IMR-90 (cell line): ENCODE results near the gene GPR15LG. TPM values are rescaled to one million over a fixed set of nuclear protein-coding genes. Genes with fewer than 3 reads are reported as not detected.
A peak's percentile ranks its signal among the peaks of the same experiment; 100 is the strongest.

Source experiments
- ATAC-seq: fragments of 200-7000 bp; cut with Tn5 transposase; 2 replicates; pipeline ENCODE4 v1.9.1; 2020; ENCODE audit warnings: low read depth, mild to moderate bottlenecking, moderate library complexity
- Bru-seq: library from RNA; stranded (reverse); fragments of 400-500 nt; gene quantifications from one replicate; lab custom pipeline; 2021; lab: Mats Ljungman, UMichigan
- BruChase-seq, 2 experiments: library from RNA; stranded (reverse); fragments of 400-500 nt; gene quantifications; one replicate each; lab custom pipeline; 2021; lab: Mats Ljungman, UMichigan
- BruUV-seq: library from RNA; stranded (reverse); fragments of 400-500 nt; replicated peaks from 2 replicates; lab custom pipeline; 2021; lab: Mats Ljungman, UMichigan
- CTCF ChIA-PET: fragments of 300-600 bp; formaldehyde crosslinking; extraction: SDS; loops from one replicate; lab custom pipeline; 2021; ENCODE audit warnings: antibody characterized with exemption; lab: Yijun Ruan, JAX
- POLR2A ChIA-PET: fragments of 300-600 bp; sonication (Branson Sonifier 250); formaldehyde crosslinking; loops from one replicate; lab custom pipeline; 2022; ENCODE audit warnings: antibody characterized with exemption; ENCODE audit not compliant: unreplicated experiment; lab: Charles Lee
- DNase-seq: peaks from one replicate; pipeline ENCODE4 v3.0.0; 2013
- H2AFZ ChIP-seq: replicated peaks from 2 replicates; pipeline ENCODE3; 2013; ENCODE audit warnings: low read length, mild to moderate bottlenecking; ENCODE audit not compliant: poor library complexity
- H2AK5ac ChIP-seq: 2 replicates; pipeline ENCODE4 v1.6.1; 2013; ENCODE audit warnings: low read depth, low read length, inconsistent platforms
- H2AK9ac ChIP-seq: replicated peaks from 2 replicates; pipeline ENCODE3; 2013; ENCODE audit warnings: mild to moderate bottlenecking, low read depth, low read length, moderate library complexity; ENCODE audit not compliant: poor library complexity
- H2BK120ac ChIP-seq: 2 replicates; pipeline ENCODE4 v1.6.1; 2013; ENCODE audit warnings: low read depth, low read length, inconsistent platforms
- H2BK15ac ChIP-seq: 3 replicates; pipeline ENCODE4 v1.6.1; 2013; ENCODE audit warnings: low read depth, low read length, inconsistent platforms
- H2BK20ac ChIP-seq: 2 replicates; pipeline ENCODE4 v1.6.1; 2013; ENCODE audit warnings: low read depth, mild to moderate bottlenecking, inconsistent platforms, low read length, moderate library complexity
- H2BK5ac ChIP-seq: 2 replicates; pipeline ENCODE4 v1.6.1; 2013; ENCODE audit warnings: mild to moderate bottlenecking, low read depth, low read length, inconsistent platforms; ENCODE audit not compliant: poor library complexity, severe bottlenecking
- H3K14ac ChIP-seq: replicated peaks from 2 replicates; pipeline ENCODE4 v1.6.1; 2013; ENCODE audit warnings: low read depth, low read length, inconsistent platforms
- H3K18ac ChIP-seq: 2 replicates; pipeline ENCODE4 v1.6.1; 2013; ENCODE audit warnings: low read depth, low read length, control low read depth
- H3K23ac ChIP-seq: 2 replicates; pipeline ENCODE4 v1.6.1; 2013; ENCODE audit warnings: low read depth, low read length, inconsistent platforms
- H3K27ac ChIP-seq: 2 replicates; pipeline ENCODE4 v1.5.1; 2013; ENCODE audit warnings: mild to moderate bottlenecking, control low read depth, low read length; ENCODE audit not compliant: insufficient read depth
- H3K27me3 ChIP-seq: 2 replicates; pipeline ENCODE4 v1.6.1; 2013; ENCODE audit warnings: low read length; ENCODE audit not compliant: control insufficient read depth, insufficient read depth
- H3K36me3 ChIP-seq: 2 replicates; pipeline ENCODE4 v1.6.1; 2013; ENCODE audit warnings: low read length, mixed read lengths; ENCODE audit not compliant: control insufficient read depth, insufficient read depth
- H3K4ac ChIP-seq: 2 replicates; pipeline ENCODE4 v1.6.1; 2013; ENCODE audit warnings: low read depth, low read length, inconsistent platforms
- H3K4me1 ChIP-seq: 2 replicates; pipeline ENCODE4 v1.6.1; 2013; ENCODE audit warnings: low read length, mixed read lengths; ENCODE audit not compliant: control insufficient read depth, insufficient read depth
- H3K4me2 ChIP-seq: 2 replicates; pipeline ENCODE4 v1.6.1; 2013; ENCODE audit warnings: low read depth, mild to moderate bottlenecking, control low read depth, low read length, moderate library complexity
- H3K4me3 ChIP-seq: 2 replicates; pipeline ENCODE4 v1.5.1; 2013; ENCODE audit warnings: low read depth, mild to moderate bottlenecking, control low read depth, low read length, moderate library complexity; ENCODE audit not compliant: insufficient read depth
- H3K56ac ChIP-seq: 2 replicates; pipeline ENCODE4 v1.6.1; 2013; ENCODE audit warnings: low read length, inconsistent platforms; ENCODE audit not compliant: insufficient read depth; ENCODE audit errors: extremely low read depth
- H3K79me1 ChIP-seq, 2 experiments: 2 replicates each; pipeline ENCODE4 v1.6.1; 2013; ENCODE audit warnings: low read length in 2 of 2, inconsistent platforms in 1 of 2, low read depth in 1 of 2
- H3K9ac ChIP-seq: 2 replicates; pipeline ENCODE4 v1.6.1; 2013; ENCODE audit warnings: low read depth, low read length, control low read depth
- H3K9me1 ChIP-seq: 2 replicates; pipeline ENCODE4 v1.6.1; 2013; ENCODE audit warnings: low read length, inconsistent platforms; ENCODE audit not compliant: insufficient read depth
- H3K9me3 ChIP-seq: 2 replicates; pipeline ENCODE4 v1.6.1; 2013; ENCODE audit warnings: low read length; ENCODE audit not compliant: control insufficient read depth, insufficient read depth
- H4K20me1 ChIP-seq: 2 replicates; pipeline ENCODE4 v1.6.1; 2013; ENCODE audit warnings: low read length, inconsistent platforms; ENCODE audit not compliant: insufficient read depth
- H4K5ac ChIP-seq: 2 replicates; pipeline ENCODE4 v1.6.1; 2013; ENCODE audit warnings: mild to moderate bottlenecking, low read depth, low read length, control low read depth
- H4K8ac ChIP-seq, 2 experiments: 2 replicates each; pipeline ENCODE4 v1.6.1; 2013; ENCODE audit warnings: low read depth in 2 of 2, low read length in 2 of 2, control low read depth in 1 of 2, inconsistent platforms in 1 of 2
- H4K91ac ChIP-seq: 2 replicates; pipeline ENCODE4 v1.6.1; 2013; ENCODE audit warnings: low read depth, low read length, inconsistent platforms; ENCODE audit not compliant: insufficient read depth
- BHLHE40 ChIP-seq: fragments of 150-350 bp; IDR thresholded peaks from 2 replicates; pipeline ENCODE4 v1.6.1; 2016; ENCODE audit warnings: mild to moderate bottlenecking, low read depth, low read length
- CEBPB ChIP-seq: IDR thresholded peaks from 2 replicates; pipeline ENCODE4 v1.6.1; 2012; ENCODE audit warnings: low read depth, low read length, improper control_type of control experiment
- CHD1 ChIP-seq: IDR thresholded peaks from 2 replicates; pipeline ENCODE4 v1.6.1; 2012; ENCODE audit warnings: low read depth, low read length, improper control_type of control experiment
- CTCF ChIP-seq: conservative IDR thresholded peaks from 2 replicates; pipeline ENCODE4 v1.5.1; 2012; ENCODE audit warnings: mild to moderate bottlenecking, low read depth, low read length, improper control_type of control experiment
- FOS ChIP-seq: fragments of 150-350 bp; IDR thresholded peaks from 2 replicates; pipeline ENCODE4 v1.6.1; 2016; ENCODE audit warnings: low read depth, low read length
- MAZ ChIP-seq: IDR thresholded peaks from 2 replicates; pipeline ENCODE4 v1.6.1; 2012; ENCODE audit warnings: low read depth, mild to moderate bottlenecking, low read length, improper control_type of control experiment, moderate library complexity, borderline replicate concordance
- NFE2L2 ChIP-seq: fragments of 150-350 bp; IDR thresholded peaks from 2 replicates; pipeline ENCODE4 v1.6.1; 2016; ENCODE audit warnings: low read depth, mild to moderate bottlenecking, low read length
- POLR2A ChIP-seq: IDR thresholded peaks from 2 replicates; pipeline ENCODE4 v1.6.1; 2012; ENCODE audit warnings: mild to moderate bottlenecking, low read depth, low read length
- RAD21 ChIP-seq: IDR thresholded peaks from 2 replicates; pipeline ENCODE4 v1.6.1; 2012; ENCODE audit warnings: low read length, improper control_type of control experiment
- RCOR1 ChIP-seq: IDR thresholded peaks from 2 replicates; pipeline ENCODE4 v1.6.1; 2012; ENCODE audit warnings: mild to moderate bottlenecking, low read length, improper control_type of control experiment; ENCODE audit not compliant: insufficient replicate concordance
- RFX5 ChIP-seq: IDR thresholded peaks from 2 replicates; pipeline ENCODE4 v1.8.0; 2012; ENCODE audit warnings: low read depth, mild to moderate bottlenecking, low read length, moderate library complexity
- SMC3 ChIP-seq: fragments of 150-350 bp; IDR thresholded peaks from 2 replicates; pipeline ENCODE4 v1.6.1; 2016; ENCODE audit warnings: low read depth, mild to moderate bottlenecking, antibody characterized with exemption, low read length, moderate library complexity
- WGBS, 2 experiments: methylation state at CpG; one replicate each; pipeline versions ENCODE4 v1.1.5 to v1.1.7; 2013; ENCODE audit warnings: missing lambda C conversion rate in 2 of 2; ENCODE audit not compliant: insufficient read length in 1 of 2; ENCODE audit errors: extremely low coverage in 2 of 2; 5-methylcytosine and 5-hydroxymethylcytosine counted together
- dilution Hi-C: fragments of 300-500 bp; cut with HindIII; formaldehyde crosslinking; loops from one replicate; pipeline ENCODE4 v1.14.3; 2018; ENCODE audit warnings: low sequenced_read_pairs; ENCODE audit not compliant: unreplicated experiment
- in situ Hi-C: fragments of 300-500 bp; cut with MboI; formaldehyde crosslinking; loops from 3 replicates; pipeline ENCODE4 v1.14.3; 2019; ENCODE audit warnings: low sequenced_read_pairs, inconsistent platforms, mixed read lengths
- intact Hi-C: fragments of 100-400 bp; cut with micrococcal nuclease; formaldehyde crosslinking; loops from 2 replicates; pipeline ENCODE4 v1.10.0; 2022
- long read RNA-seq: library from polyadenylated mRNA; unstranded; transcript quantifications from one replicate; pipeline ENCODE4 v2.0.0, GENCODE V29; 2021; ENCODE audit not compliant: unreplicated experiment
- polyA plus RNA-seq, 3 experiments: library from polyadenylated mRNA; depleted of rRNA; stranded (reverse); fragments of >200 nt; gene quantifications; 2 replicates each; pipeline ENCODE4 v1.2.3, GENCODE V29; 2012; ENCODE audit warnings: low replicate concordance in 1 of 3
- total RNA-seq: library from RNA; depleted of rRNA; stranded (reverse); fragments of >200 nt; gene quantifications from 2 replicates; pipeline ENCODE4 v1.2.3, GENCODE V29; 2012; rRNA removed
- TF ChIP-seq, protein P1 (sequence below): fragments of 150-350 bp; IDR thresholded peaks from 2 replicates; pipeline ENCODE4 v1.6.1; 2017; ENCODE audit warnings: mild to moderate bottlenecking, antibody characterized with exemption, low read length, low read depth
- TF ChIP-seq, protein P2 (sequence below): fragments of 150-350 bp; IDR thresholded peaks from 2 replicates; pipeline ENCODE4 v1.6.1; 2016; ENCODE audit warnings: low read depth, mild to moderate bottlenecking, low read length, moderate library complexity, borderline replicate concordance

The GPR15LG gene
- total RNA-seq (not detected in 2 replicates), polyA plus RNA-seq (2012; rRNA removed) (not detected in 2 replicates), Bru-seq, nascent RNA (not detected), BruChase-seq, experiment 1, labeled RNA remaining after a 6-hour chase (percentile 7 among the genes with signal in this experiment), BruChase-seq, experiment 2, labeled RNA remaining after a 2-hour chase (not detected)
- not detected in 2 replicates for polyA plus RNA-seq (2012; cell fraction: cytosol; rRNA removed)
- not detected in 2 replicates for polyA plus RNA-seq (2012; cell fraction: nucleus; rRNA removed; ENCODE audit: low replicate concordance)
- long read RNA-seq: 0 reads

DNA sequence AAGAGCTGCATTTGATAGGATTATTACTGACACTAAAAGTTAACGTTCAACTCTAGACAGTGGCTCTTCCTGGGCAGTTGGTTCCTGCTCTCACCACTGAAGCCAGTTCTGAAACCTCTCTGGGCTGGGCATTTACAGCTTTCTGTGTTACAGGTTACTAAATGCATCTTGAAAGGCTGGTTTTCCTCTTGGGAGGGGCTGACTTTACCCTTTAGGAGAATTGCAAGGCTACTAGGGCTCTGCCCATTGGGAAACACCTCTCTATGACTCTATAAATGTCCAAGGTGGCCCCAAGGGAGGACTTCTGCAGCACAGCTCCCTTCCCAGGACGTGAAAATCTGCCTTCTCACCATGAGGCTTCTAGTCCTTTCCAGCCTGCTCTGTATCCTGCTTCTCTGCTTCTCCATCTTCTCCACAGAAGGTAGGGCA is at the start of gene GPR15LG:
TSS of gene GPR15LG (plus strand) at position 301 of the 429 bp plus-strand sequence. CDS start at position 352, 51 bp downstream.
- WGBS, 2 experiments: no CpG with 5 or more reads among the region's 2 CpGs
- POLR2A ChIA-PET: no interaction called here
- H3K36me3 ChIP-seq: no peaks in the 10 kb centered on the region
- no peak within 1 kb of the TSS for H4K8ac ChIP-seq
- no peak within 1 kb of the TSS for H2AK9ac ChIP-seq
- no peak within 1 kb of the TSS for H3K56ac ChIP-seq
- no peak within 1 kb of the TSS for H2BK5ac ChIP-seq
- H3K4ac ChIP-seq: no peak within 1 kb of the TSS
- H3K23ac ChIP-seq: no peak within 1 kb of the TSS
- no peak within 1 kb of the TSS for H2BK120ac ChIP-seq
- H2AFZ ChIP-seq: no peak within 1 kb of the TSS
- H3K18ac ChIP-seq: no peak within 1 kb of the TSS
- CTCF ChIA-PET: interaction anchor here (0.6 kb wide), 1 partner anchor 25 kb away, joined by 5 read pairs; no protein-coding TSS in a partner anchor
- intact Hi-C loops: no loop called here
- no peak within 1 kb of the TSS for H4K5ac ChIP-seq
- H3K27ac ChIP-seq: no peak within 1 kb of the TSS
- TF ChIP-seq BHLHE40: no peak
- TF ChIP-seq, protein P1, sequence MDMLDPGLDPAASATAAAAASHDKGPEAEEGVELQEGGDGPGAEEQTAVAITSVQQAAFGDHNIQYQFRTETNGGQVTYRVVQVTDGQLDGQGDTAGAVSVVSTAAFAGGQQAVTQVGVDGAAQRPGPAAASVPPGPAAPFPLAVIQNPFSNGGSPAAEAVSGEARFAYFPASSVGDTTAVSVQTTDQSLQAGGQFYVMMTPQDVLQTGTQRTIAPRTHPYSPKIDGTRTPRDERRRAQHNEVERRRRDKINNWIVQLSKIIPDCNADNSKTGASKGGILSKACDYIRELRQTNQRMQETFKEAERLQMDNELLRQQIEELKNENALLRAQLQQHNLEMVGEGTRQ: no peak
- TF ChIP-seq SMC3: no peak
- no peak for TF ChIP-seq FOS
- TF ChIP-seq CEBPB: no peak
- TF ChIP-seq RAD21: no peak
- TF ChIP-seq CTCF: no peak
- no peak for TF ChIP-seq NFE2L2
- no peak for TF ChIP-seq CHD1
- no peak for TF ChIP-seq RFX5
- TF ChIP-seq RCOR1: no peak
- TF ChIP-seq, protein P2, sequence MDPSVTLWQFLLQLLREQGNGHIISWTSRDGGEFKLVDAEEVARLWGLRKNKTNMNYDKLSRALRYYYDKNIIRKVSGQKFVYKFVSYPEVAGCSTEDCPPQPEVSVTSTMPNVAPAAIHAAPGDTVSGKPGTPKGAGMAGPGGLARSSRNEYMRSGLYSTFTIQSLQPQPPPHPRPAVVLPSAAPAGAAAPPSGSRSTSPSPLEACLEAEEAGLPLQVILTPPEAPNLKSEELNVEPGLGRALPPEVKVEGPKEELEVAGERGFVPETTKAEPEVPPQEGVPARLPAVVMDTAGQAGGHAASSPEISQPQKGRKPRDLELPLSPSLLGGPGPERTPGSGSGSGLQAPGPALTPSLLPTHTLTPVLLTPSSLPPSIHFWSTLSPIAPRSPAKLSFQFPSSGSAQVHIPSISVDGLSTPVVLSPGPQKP: no peak
- no peak for TF ChIP-seq POLR2A
- TF ChIP-seq MAZ: no peak
- H3K79me1 ChIP-seq: no peaks in the 10 kb centered on the region
- ATAC-seq (no peak), DNase-seq (no peak)
- H3K14ac ChIP-seq: no peak within 1 kb of the TSS
- BruUV-seq: no TSS peak
- no peak within 1 kb of the TSS for H2BK15ac ChIP-seq
- in situ Hi-C loops: no loop called here
- no peaks in the 10 kb centered on the region for H4K20me1 ChIP-seq
- no peaks in the 10 kb centered on the region for H3K27me3 ChIP-seq
- no peak within 1 kb of the TSS for H2BK20ac ChIP-seq
- dilution Hi-C loops: no loop called here
- H3K9me1 ChIP-seq: 0 out of 2 replicates have a peak, but pooled peaks cover 4% of the 10 kb centered on the region
- H3K9ac ChIP-seq: no peak within 1 kb of the TSS
- H4K91ac ChIP-seq: no peak within 1 kb of the TSS
- H3K9me3 ChIP-seq: no peaks in the 10 kb centered on the region
- H2AK5ac ChIP-seq: no peak within 1 kb of the TSS
- H3K4me3 ChIP-seq: no peak within 1 kb of the TSS
- H3K4me1 ChIP-seq: no peaks in the 10 kb centered on the region
- H3K4me2 ChIP-seq: no peak within 1 kb of the TSS
